Measurements from ENCODE around the gene ROR2. TPM values are rescaled to one million over a fixed set of nuclear protein-coding genes. Genes with fewer than 3 reads are reported as not detected.

The ROR2 gene
- total and polyA plus RNA-seq, 2 of the 13 experiments (the other 11 are each of a cell fraction or from before 2014, with no cell fraction given) = not detected

GRCh38 chr9:91867740-91868139, 82.3 kb downstream of the ROR2 start:
- Histone ChIP-seq H4K20me1 (ENCODE audit: insufficient read depth, low read length) (no peaks in the 10 kb centered on the region), H3K4me1 (ENCODE audit: insufficient read depth, low read length) (no peaks in the 10 kb centered on the region), H3K27me3 (ENCODE audit: control insufficient read depth in 1 of 2, insufficient read depth in 2 of 2, low read length in 2 of 2) (peaks cover 0 to 26% of the 10 kb centered on the region in 2 experiments; a peak in 3 of 5 replicates), H3K79me2 (ENCODE audit: insufficient read depth, low read length) (no peaks in the 10 kb centered on the region), H3K4me2 (ENCODE audit: low read depth, low read length) (no peak overlapping the region), H3K4me3 (replicated peaks in 1 of 3; ENCODE audit: insufficient read depth in 1 of 3, low read depth in 2 of 3, low read length in 3 of 3) (no peak overlapping the region), H3K9me3 (ENCODE audit: low read length) (no peaks in the 10 kb centered on the region), H3K9ac (ENCODE audit: insufficient read depth, low read depth, low read length) (no peak overlapping the region), H2AFZ (ENCODE audit: low read length) (no peak overlapping the region), H3K27ac (ENCODE audit: extremely low read length, insufficient read depth, low read length) (no peak overlapping the region), H3K36me3 (replicated peaks in 1 of 2; ENCODE audit: control insufficient read depth in 1 of 2, insufficient read depth in 2 of 2, low read length in 2 of 2) (no peaks in the 10 kb centered on the region)
- no peak for DNase-seq (ENCODE audit: low spot score)
- TF ChIP-seq ATF7 (IDR thresholded peaks at IDR 0.05) = 0 out of 2 replicates have a peak, but pooled peaks have one; percentile 5
- no peak for TF ChIP-seq ATF7 (CRISPR knock-in tag; IDR thresholded peaks at IDR 0.05)
- 0 out of 2 replicates have a peak, but pooled peaks have one; percentile 6 for TF ChIP-seq CEBPB (IDR thresholded peaks at IDR 0.05; ENCODE audit: borderline replicate concordance, low read depth, low read length)
- TF ChIP-seq ATF6 (CRISPR knock-in tag; conservative IDR thresholded peaks at IDR 0.05) = no peak
- 24% methylated on average over 5 of the region's 6 CpGs for WGBS (ENCODE audit: low lambda C conversion rate)
- CTCF ChIA-PET (ENCODE audit: low intra/inter-chr PET ratio, low total read pairs) = no interaction called here
- intact Hi-C loops (cut with micrococcal nuclease; ENCODE audit: unreplicated experiment) (no loop called here), in situ Hi-C loops (cut with HindIII; ENCODE audit: extremely low pct_ligation_motif_present, low pct_unique_long_range_greater_than_20kb) (no loop called here)
- no peak for FAIRE-seq
- ATAC-seq = no peak
- POLR2A ChIA-PET = no interaction called here
- no TSS peak for BruUV-seq (replicated peaks)

GRCh38 chr9:91865041-91865440, 85.0 kb downstream of the ROR2 start:
- Histone ChIP-seq H3K4me3 (replicated peaks in 1 of 3; ENCODE audit: insufficient read depth in 1 of 3, low read depth in 2 of 3, low read length in 3 of 3) (no peak overlapping the region), H3K27ac (ENCODE audit: extremely low read length, insufficient read depth, low read length) (no peak overlapping the region), H3K27me3 (ENCODE audit: control insufficient read depth in 1 of 2, insufficient read depth in 2 of 2, low read length in 2 of 2) (peaks cover 0 to 29% of the 10 kb centered on the region in 2 experiments; a peak in 3 of 5 replicates), H3K9ac (ENCODE audit: insufficient read depth, low read depth, low read length) (no peak overlapping the region), H3K9me3 (ENCODE audit: low read length) (no peaks in the 10 kb centered on the region), H3K79me2 (ENCODE audit: insufficient read depth, low read length) (no peaks in the 10 kb centered on the region), H2AFZ (ENCODE audit: low read length) (no peak overlapping the region), H3K4me1 (ENCODE audit: insufficient read depth, low read length) (no peaks in the 10 kb centered on the region), H3K4me2 (ENCODE audit: low read depth, low read length) (no peak overlapping the region), H3K36me3 (replicated peaks in 1 of 2; ENCODE audit: control insufficient read depth in 1 of 2, insufficient read depth in 2 of 2, low read length in 2 of 2) (no peaks in the 10 kb centered on the region), H4K20me1 (ENCODE audit: insufficient read depth, low read length) (no peaks in the 10 kb centered on the region)
- intact Hi-C loops (cut with micrococcal nuclease; ENCODE audit: unreplicated experiment) (no loop called here), in situ Hi-C loops (cut with HindIII; ENCODE audit: extremely low pct_ligation_motif_present, low pct_unique_long_range_greater_than_20kb) (no loop called here)
- POLR2A ChIA-PET = no interaction called here
- no peak for DNase-seq (ENCODE audit: low spot score)
- BruUV-seq (replicated peaks) = no TSS peak
- no peak for ATAC-seq
- CTCF ChIA-PET (ENCODE audit: low intra/inter-chr PET ratio, low total read pairs) = no interaction called here
- FAIRE-seq = no peak
- WGBS (ENCODE audit: low lambda C conversion rate) = 15% methylated on average over 5 of the region's 5 CpGs
- TF ChIP-seq FOSL2 (CRISPR knock-in tag; IDR thresholded peaks at IDR 0.05) (no peak), ZNF761 (CRISPR knock-in tag; conservative IDR thresholded peaks at IDR 0.05) (no peak), ZNF546 (CRISPR knock-in tag; conservative IDR thresholded peaks at IDR 0.05) (no peak), ZNF891 (CRISPR knock-in tag; IDR thresholded peaks at IDR 0.05) (no peak), HMG20A (CRISPR knock-in tag; IDR thresholded peaks at IDR 0.05; ENCODE audit: borderline replicate concordance) (no peak), ZNF883 (CRISPR knock-in tag; IDR thresholded peaks at IDR 0.05; ENCODE audit: not compliant biosample characterization) (no peak), CBFB (CRISPR knock-in tag; IDR thresholded peaks at IDR 0.05) (no peak), ZNF639 (CRISPR knock-in tag; conservative IDR thresholded peaks at IDR 0.05) (no peak), KDM2A (CRISPR knock-in tag; IDR thresholded peaks at IDR 0.05; ENCODE audit: borderline replicate concordance, low read depth) (no peak), RNF2 (conservative IDR thresholded peaks at IDR 0.05; ENCODE audit: low read depth) (no peak), MXI1 (IDR thresholded peaks at IDR 0.05; ENCODE audit: borderline replicate concordance, low read depth, low read length) (no peak), HNF1B (CRISPR knock-in tag; IDR thresholded peaks at IDR 0.05) (no peak)
